GM18909 (cell line): ENCODE data around the gene HCN2.
"Not testable (repeated sequence)": the region's sequence is repeated elsewhere in the genome, so short reads cannot be mapped to it uniquely, and the experiment has no call there.

Experiments
- ATAC-seq: cut with Tn5 transposase; IDR thresholded peaks from one replicate; pipeline ENCODE4 v1.9.1; 2021; ENCODE audit warnings: mild to moderate bottlenecking; ENCODE audit not compliant: unreplicated experiment, poor library complexity

The HCN2 gene

DNA sequence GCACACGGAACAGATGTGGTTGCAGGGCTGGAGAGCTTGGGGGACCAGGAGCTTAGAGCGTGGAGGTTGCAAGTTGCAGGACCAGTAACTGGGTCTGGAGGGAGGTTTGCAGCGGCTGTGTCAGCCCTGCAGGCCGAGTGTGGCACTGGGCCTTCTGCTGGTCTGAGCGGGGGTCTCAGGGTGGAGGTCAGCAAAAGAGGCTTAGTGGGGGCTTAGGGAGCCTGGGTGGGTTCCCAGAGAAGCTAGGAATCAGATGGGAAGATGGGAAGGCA, 5.8 kb upstream of the HCN2 start:
- no peak for ATAC-seq

DNA sequence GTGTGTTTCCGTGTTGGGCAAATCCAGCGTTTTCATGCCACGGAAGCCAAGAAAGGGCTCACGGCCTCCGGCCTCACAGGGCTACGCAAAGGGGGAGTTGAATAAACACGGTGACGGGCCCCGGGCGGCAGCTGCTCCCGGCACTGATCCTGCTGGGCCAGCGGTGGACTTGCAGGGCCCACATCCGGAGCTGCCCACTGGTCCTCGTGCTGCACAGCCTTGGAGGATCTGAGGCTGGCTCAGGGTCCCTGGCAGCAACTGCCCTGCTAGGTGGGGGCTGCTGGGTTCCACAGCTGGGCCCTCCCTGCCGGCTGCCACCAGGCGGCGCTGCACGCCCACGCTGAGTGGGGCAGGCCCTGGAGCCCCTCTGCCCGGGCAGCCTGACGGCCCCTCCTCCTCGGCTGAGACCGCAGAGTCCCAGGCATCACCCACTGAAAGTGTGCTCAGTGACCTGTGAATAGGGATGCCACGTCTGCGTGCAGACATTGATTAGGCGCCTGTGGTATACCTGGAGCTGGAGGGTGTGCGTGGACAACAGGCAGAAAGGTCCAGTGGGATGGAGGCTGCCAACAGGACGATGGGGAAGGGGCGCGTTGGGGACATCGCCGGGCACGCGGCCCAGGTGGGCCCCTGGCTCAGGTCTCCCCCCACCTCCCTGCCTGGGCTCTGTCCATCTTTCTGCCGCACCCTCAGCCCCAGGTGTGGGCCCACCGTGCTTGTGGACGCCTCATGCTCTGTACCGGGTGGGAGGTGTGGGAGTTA, 5.3 kb upstream of the HCN2 start:
- ATAC-seq, result no peak

GRCh38 chr19:585146-585545, 4.5 kb upstream of the HCN2 start:
- ATAC-seq, result not testable (repeated sequence)

DNA sequence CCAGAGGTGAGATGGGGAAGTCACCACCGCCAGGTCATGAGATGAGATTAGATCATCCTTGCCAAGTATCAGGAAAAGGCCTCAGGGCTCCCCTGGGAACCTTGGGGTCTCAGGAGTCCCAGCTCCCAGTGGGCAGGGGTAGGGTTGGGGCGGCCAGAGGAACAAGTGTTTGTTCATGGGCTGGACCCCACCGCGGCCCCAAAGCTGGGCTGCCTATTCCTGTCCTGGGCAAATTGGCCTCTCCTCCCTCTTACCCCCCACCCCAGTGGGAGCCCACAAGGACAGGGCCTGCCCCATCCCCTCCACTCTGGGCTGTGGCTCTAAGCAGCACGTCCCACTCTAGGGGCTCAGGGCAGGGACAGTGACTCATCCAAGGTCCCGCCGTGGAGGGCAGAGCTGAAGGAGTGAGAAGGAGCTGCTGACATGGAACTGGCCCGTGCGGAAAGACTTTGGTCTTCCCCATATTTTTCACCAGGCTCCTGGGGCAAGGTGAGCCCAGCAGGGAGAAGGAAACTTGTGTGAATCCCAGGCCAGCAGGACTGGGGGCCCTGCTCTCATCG, 4.0 kb upstream of the HCN2 start:
- ATAC-seq, result no peak

DNA sequence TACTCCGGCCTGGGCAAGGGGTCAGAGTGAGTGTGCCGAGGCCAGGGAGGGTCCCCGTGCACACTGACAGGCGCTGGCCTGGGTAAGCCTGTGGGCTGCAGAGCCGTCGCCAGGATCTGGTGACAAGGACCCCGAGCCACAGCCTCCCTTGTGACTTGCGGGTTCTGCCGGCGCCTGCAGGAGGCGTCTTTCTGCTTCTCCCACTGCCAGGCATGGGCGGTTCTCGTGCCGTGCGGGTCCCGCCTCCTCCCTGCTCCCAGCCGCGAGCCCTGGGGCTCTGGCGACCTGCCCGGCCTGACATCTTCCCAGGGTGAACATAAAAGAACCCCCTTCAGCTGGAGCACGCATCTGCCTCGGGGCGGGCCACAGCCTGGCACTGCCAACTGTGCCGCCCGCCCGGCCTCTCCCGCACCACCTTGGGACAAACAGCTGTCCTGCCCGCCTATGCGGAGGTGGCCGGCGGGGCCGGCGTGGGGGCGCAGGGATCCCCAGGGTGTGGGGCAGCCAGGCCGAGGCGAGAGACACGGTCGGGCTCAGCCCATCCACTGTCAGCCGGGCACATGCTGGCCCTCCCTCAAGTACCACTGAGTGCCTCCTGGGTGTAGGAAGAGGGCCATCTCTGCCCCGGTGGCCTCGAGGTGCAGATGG, 1.5 kb upstream of the HCN2 start:
- ATAC-seq, result no peak

GRCh38 chr19:588741-589692, 664 bp upstream of the HCN2 start:
- no peak for ATAC-seq

GRCh38 chr19:590396-590745, 690 bp downstream of the HCN2 start:
- ATAC-seq, result no peak

- ATAC-seq, result no peak
Measured at GRCh38 chr19:590750-591098, 1.0 kb downstream of the HCN2 start.

GRCh38 chr19:591099-591958, 1.6 kb downstream of the HCN2 start:
- no peak for ATAC-seq

DNA sequence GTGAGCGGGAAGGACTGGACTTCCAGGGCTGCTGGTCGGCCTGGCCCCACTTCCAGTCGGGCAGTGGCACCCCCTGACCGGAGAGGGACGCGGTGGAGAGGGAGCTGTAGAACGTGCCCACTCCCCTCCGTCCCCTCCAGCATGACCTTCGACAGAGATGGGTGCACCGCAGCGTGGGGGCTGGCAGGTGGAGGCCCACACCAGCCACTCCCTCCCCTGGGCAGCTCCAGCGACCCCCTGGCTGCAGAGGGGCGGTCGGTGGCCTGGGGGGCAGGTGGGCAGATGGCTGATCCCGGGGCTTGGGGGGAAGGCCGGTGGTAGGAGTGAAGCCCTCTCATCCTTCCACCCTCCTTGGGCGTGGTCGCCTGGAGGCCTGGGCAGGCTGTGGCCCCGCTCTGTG, 2.4 kb downstream of the HCN2 start:
- no peak for ATAC-seq

GRCh38 chr19:593055-593454, 3.4 kb downstream of the HCN2 start:
- ATAC-seq, result no peak

DNA sequence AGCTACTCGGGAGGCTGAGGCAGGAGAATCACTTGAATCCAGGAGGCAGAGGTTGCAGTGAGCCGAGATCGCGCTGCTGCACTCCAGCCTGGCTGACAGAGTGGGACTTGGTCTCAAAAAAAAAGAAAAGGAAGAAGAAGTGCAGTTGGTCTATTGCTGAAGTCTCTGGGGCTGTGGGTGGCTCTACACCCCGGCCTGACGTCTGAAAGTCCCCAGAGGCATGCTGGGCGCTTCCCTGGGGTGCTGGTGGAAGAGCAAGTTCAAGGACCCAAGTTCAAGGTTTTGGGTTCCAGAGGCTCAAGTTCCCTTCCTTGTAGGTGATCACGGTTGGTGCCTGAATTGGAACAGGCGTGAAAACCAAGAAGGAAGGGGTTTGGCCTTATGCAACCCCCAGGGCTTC, 3.8 kb downstream of the HCN2 start:
- ATAC-seq, result no peak

- no peak for ATAC-seq
Measured at GRCh38 chr19:594265-594870, 4.7 kb downstream of the HCN2 start.

DNA sequence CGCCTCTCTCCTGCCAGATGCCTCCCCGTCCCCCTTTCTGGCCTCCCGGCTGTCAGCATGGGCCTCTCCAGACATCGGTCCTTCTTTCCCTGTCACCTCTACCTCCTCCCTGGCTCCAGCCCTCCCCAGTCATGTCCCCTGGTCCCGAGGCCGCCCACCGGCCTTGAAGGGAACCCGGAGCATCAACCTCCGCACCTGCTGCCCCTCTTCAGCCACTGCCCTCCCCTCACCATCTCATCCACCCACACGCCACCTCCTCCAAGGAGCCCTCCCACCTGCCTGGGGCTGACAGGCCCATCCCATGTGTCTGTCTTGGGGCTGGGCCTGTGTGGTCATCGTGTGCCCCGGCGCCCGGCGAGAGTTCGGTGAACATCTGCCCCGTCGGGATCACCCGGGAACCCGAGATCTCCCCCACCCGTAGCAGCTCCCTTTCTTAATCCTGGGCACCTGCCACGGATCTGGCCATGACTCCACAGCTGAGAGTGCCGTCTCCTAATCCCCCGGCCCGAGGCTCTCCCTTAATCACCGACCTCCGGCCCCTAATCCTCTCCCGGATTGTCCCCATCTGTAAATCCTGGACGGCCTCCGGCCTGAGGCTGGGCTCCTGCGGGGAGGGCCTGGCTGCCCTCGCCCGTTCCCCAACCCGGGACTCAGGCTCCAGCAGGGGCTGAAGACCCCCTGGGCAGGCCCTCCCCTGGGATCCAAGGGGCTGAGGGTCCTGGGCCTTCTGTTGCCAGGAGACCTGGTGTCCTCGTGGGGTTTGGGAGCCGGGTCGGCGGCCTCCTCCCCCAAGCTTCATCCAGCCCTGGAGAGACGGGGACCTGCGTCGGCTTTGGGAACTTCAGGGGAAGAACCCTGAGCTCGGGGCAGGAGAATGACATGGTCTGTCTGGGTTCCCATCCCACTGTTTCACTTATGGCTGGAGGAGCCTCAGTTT, 5.9 kb downstream of the HCN2 start:
- ATAC-seq, result no peak

- no peak for ATAC-seq
Measured at GRCh38 chr19:596263-596655, 6.6 kb downstream of the HCN2 start.

DNA sequence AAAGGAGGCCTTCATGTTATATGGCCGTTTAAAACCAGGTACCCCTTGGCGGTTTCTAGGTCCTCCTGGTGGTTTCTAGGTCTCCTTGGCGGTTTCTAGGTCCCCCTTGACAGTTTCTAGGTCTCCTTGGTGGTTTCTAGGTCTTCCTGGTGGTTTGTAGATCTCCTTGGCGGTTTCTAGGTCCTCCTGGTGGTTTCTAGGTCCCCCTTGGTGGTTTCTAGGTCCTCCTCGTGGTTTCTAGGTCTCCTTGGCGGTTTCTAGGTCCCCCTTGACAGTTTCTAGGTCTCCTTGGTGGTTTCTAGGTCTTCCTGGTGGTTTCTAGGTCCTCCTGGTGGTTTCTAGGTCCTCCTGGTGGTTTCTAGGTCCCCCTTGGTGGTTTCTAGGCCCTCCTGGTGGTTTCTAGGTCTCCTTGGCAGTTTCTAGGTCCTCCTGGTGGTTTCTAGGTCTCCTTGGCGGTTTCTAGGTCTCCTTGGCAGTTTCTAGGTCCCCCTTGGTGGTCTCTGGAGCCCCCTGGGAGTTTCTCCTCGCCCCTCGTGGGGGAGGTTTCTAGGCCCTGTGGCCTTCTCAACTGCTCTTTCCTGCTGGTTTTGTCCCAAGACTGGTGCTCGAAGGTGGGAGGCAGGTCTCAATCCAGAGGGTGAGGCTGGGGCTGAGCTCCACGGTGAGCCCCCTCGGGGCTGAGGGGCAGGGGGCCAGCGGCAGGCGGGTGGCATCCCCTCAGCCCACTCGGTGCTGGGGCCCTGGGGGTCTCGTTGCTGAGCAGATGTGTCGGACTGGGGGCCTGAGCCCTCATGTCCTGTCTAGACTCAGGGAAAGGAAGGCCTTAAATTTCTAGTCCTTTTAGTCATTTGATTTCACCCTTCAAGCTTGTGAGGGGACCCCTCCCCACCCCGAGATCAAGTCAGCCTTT, 8.0 kb downstream of the HCN2 start:
- no peak for ATAC-seq

DNA sequence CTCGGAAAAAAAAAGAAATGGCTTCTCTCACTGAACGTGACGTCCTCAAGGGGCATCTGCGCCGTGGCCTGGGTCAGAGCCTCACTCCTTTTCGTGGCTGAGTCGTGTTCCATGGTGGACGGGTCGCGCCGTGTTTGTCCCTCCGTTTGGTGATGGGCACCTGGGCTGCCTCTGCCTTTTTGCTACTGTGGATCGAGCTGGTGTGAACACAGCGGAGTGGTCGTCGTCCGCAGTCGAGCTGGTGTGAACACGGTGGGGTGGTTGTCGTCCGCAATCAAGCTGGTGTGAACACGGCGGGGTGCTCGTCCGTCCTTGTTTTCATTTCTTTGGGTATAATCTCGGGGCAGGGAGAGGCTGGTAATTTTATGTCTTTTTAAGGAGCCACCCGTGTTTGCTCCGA, 11.6 kb downstream of the HCN2 start:
- ATAC-seq, result no peak

DNA sequence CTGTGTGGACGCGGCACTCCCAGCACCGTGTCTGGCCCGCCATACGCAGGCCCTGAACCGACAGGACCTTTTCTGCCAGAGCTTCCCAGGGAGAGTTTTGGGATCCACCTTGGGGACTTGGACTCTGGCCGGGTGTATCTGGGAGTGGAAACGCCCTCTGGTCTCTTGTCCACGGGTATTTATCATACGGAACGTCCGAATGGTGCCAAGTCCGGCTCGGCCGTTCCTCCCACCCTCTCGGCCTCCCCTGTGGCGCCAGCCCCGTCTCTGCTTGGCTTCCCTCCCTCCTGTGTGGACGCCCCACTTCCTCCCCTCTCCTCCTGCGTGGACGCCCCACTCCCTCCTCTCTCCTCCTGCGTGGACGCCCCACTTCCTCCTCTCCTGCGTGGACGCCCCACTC, 12.1 kb downstream of the HCN2 start:
- no peak for ATAC-seq
